ENCODE measurements around the gene DPM3.

The DPM3 gene

DNA sequence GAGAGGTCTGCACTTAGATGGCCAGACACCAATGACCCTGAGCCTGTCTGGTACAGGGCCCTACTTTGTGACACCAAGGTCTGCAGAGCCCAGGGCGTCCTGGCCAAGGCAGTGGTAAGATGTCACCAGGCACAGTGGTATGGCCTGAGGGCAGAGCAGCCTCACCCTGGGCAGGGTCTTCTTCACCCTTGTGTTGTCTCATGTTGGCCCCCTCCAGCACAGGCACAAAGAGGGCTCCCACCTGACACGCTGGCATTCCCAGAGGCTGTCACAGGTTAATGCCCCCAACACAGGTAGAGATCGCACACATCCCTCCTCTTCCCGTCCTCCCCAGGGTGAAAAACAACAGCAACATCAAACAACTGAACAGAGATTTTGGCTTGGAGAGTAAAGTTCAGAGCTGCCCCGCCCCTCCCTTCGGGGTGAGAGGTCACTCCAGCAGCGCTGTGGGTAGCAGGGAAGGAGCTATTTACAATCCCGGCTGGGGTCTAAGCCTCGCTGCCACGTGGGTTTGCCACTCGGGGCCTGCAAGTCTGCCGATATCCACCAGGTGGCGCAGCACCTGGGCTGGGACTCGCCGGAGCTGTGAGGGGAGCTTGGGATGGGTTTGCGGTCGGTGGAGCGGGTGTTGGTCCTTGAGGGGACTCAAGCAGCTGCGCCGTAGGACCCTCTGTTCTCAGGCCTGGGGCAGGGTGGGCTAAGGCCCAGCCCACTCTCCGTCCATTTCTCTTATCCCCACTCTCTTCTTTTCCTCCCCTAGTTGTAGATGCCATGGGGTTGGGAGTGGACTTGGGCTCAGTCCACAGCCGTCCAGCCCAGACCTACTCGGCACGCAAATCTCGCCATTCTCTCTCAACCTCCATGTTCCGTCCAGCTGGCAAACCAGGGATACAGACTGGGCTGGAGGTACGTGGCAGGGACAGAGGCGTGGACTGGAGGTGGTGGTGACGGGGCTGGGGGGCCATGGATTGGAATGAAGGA lies 49.0 kb downstream of the DPM3 start (continued):
- no peak for TF ChIP-seq ZNF677 (tag by site-specific recombination; IDR thresholded peaks at IDR 0.05)
- no peak for TF ChIP-seq ZNF704 (tag by site-specific recombination; IDR thresholded peaks at IDR 0.05)
- TF ChIP-seq ZNF350 (tag by site-specific recombination; IDR thresholded peaks at IDR 0.05) = no peak
- no peak; the same call in 1 of the 2 replicates for TF ChIP-seq ZNF133 (tag by site-specific recombination; IDR thresholded peaks at IDR 0.05)
- TF ChIP-seq ZNF664 (tag by site-specific recombination; IDR thresholded peaks at IDR 0.05) = no peak
- no peak for TF ChIP-seq ZNF157 (tag by site-specific recombination; IDR thresholded peaks at IDR 0.05)
- no peak for TF ChIP-seq ZNF48 (tag by site-specific recombination; IDR thresholded peaks at IDR 0.05)
- peak; percentile 69 for TF ChIP-seq GLIS2 (tag by site-specific recombination; IDR thresholded peaks at IDR 0.05)
- no peak for TF ChIP-seq KLF7 (tag by site-specific recombination; IDR thresholded peaks at IDR 0.05; ENCODE audit: borderline replicate concordance)
- TF ChIP-seq ZNF529 (tag by site-specific recombination; IDR thresholded peaks at IDR 0.05; ENCODE audit: insufficient replicate concordance) = no peak
- no peak for TF ChIP-seq ZNF621 (tag by site-specific recombination; IDR thresholded peaks at IDR 0.05)
- no peak for TF ChIP-seq ZFP41 (tag by site-specific recombination; IDR thresholded peaks at IDR 0.05; ENCODE audit: borderline replicate concordance)
- TF ChIP-seq, protein P1, sequence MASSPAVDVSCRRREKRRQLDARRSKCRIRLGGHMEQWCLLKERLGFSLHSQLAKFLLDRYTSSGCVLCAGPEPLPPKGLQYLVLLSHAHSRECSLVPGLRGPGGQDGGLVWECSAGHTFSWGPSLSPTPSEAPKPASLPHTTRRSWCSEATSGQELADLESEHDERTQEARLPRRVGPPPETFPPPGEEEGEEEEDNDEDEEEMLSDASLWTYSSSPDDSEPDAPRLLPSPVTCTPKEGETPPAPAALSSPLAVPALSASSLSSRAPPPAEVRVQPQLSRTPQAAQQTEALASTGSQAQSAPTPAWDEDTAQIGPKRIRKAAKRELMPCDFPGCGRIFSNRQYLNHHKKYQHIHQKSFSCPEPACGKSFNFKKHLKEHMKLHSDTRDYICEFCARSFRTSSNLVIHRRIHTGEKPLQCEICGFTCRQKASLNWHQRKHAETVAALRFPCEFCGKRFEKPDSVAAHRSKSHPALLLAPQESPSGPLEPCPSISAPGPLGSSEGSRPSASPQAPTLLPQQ (tag by site-specific recombination; IDR thresholded peaks at IDR 0.05) = 0 out of 2 replicates have a peak, but pooled peaks have one; percentile 39
- TF ChIP-seq ZNF274 (IDR thresholded peaks at IDR 0.05; ENCODE audit: low read length) = no peak
- no peak for TF ChIP-seq ZNF274 (tag by site-specific recombination; IDR thresholded peaks at IDR 0.05; ENCODE audit: borderline replicate concordance)
- no peak for TF ChIP-seq ZNF449 (tag by site-specific recombination; IDR thresholded peaks at IDR 0.05)
- TF ChIP-seq ZEB2 (tag by site-specific recombination; IDR thresholded peaks at IDR 0.05) = peak; percentile 39; the same call in 1 of the 2 replicates
- no peak for TF ChIP-seq TSHZ1 (tag by site-specific recombination; IDR thresholded peaks at IDR 0.05; ENCODE audit: borderline replicate concordance)
- no peak for TF ChIP-seq ZNF175 (tag by site-specific recombination; IDR thresholded peaks at IDR 0.05)
- TF ChIP-seq PRDM10 (tag by site-specific recombination; IDR thresholded peaks at IDR 0.05) = no peak; the same call in 1 of the 2 replicates
- TF ChIP-seq IKZF3 (tag by site-specific recombination; IDR thresholded peaks at IDR 0.05) = peak; percentile 84
- no peak for TF ChIP-seq ZFP69B (tag by site-specific recombination; IDR thresholded peaks at IDR 0.05)
- no peak for TF ChIP-seq BCL11B (tag by site-specific recombination; IDR thresholded peaks at IDR 0.05; ENCODE audit: low read depth)
- TF ChIP-seq, protein P2, sequence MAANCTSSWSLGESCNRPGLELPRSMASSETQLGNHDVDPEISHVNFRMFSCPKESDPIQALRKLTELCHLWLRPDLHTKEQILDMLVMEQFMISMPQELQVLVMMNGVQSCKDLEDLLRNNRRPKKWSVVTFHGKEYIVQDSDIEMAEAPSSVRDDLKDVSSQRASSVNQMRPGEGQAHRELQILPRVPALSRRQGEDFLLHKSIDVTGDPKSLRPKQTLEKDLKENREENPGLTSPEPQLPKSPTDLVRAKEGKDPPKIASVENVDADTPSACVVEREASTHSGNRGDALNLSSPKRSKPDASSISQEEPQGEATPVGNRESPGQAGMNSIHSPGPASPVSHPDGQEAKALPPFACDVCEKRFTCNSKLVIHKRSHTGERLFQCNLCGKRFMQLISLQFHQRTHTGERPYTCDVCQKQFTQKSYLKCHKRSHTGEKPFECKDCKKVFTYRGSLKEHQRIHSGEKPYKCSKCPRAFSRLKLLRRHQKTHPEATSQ (tag by site-specific recombination; IDR thresholded peaks at IDR 0.05) = no peak
- no peak for TF ChIP-seq ZNF777 (tag by site-specific recombination; IDR thresholded peaks at IDR 0.05; ENCODE audit: borderline replicate concordance)
- TF ChIP-seq ZNF792 (tag by site-specific recombination; IDR thresholded peaks at IDR 0.05) = no peak
